ENCODE data around the gene AKR7A3. TPM values are rescaled to one million over a fixed set of nuclear protein-coding genes. Genes with fewer than 3 reads are reported as not detected.
"Not testable (repeated sequence)": the region's sequence is repeated elsewhere in the genome, so short reads cannot be mapped to it uniquely, and the experiment has no call there.

Gene AKR7A3
- total and polyA plus RNA-seq, 10 of the 15 experiments (the other 5 are each of a cell fraction or from before 2014, with no cell fraction given): 0.10 to 1.1 (median 0.25) TPM; not detected in 2

DNA sequence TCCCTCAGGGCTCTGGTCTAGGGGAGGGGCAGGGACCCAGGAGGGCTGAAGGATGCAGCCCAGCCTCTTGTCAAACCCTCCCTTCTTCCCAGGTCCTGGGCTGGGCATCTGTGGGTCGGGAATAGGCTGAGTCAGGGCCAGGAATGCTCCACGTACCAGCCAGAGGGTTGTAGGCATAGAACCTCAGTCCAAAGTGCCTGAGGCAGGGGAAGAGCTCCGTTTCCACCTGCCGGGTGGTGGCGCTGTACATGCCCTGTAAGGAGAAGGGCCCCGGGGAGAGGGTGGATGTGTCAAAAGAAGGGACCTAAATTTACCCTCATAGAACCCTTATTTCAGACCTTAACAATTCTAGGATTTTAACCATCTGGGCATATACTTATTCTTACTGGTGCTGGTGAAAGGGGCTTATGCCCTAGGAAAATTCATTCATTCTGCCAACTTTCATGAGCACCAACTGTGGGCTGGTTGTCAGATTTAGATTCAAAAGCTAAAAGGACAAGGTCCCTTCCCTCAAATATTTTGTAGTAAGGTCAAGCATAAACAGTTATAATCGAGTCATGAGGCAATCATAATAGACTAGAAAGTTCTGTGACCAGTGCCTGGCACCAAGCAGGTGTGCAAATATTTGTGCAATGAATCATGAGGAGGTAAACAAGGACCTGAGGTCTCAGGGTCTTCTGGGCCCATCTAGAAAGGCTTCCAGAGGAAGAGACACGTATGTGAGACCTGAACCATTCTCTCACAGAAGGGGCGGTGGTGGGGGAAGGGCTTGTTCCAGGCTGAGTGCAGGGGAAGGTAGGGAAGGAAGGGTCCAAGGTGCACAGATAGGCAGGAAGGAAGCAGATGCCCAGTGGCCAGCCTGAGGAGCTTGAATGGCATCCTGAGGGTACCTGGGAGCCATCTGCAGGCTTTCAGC, 18.9 kb downstream of the AKR7A3 start:
- in situ Hi-C loops (cut with MboI); H3K4me2 ChIP-seq (ENCODE audit: control insufficient read depth, insufficient read depth); SMC1A ChIA-PET (ENCODE audit: uncharacterized antibody, unreplicated experiment); H3K27me3 ChIP-seq (replicated peaks in 1 of 2; ENCODE audit: control insufficient read depth in 2 of 2, insufficient read depth in 2 of 2, low read length in 1 of 2); H3K79me2 ChIP-seq (ENCODE audit: control insufficient read depth, insufficient read depth, low read length); intact Hi-C loops (cut with micrococcal nuclease; ENCODE audit: unreplicated experiment); H3K27ac ChIP-seq (ENCODE audit: control insufficient read depth, insufficient read depth); DNase-seq (ENCODE audit: low read depth, low spot score); H3K9me3 ChIP-seq (replicated peaks; ENCODE audit: control insufficient read depth, insufficient read depth, low read length); H3K4me1 ChIP-seq (ENCODE audit: control insufficient read depth, insufficient read depth, low read length); H4K20me1 ChIP-seq (ENCODE audit: control insufficient read depth, insufficient read depth); H3K9ac ChIP-seq (ENCODE audit: control insufficient read depth, insufficient read depth, low read length); H2AFZ ChIP-seq (ENCODE audit: control insufficient read depth, low read depth, low read length); H3K36me3 ChIP-seq (ENCODE audit: control insufficient read depth in 2 of 2, insufficient read depth in 2 of 2, low read length in 1 of 2); H3K4me3 ChIP-seq; BruUV-seq (replicated peaks): not testable (repeated sequence)
- ChIA-PET RAD21 (ENCODE audit: unreplicated experiment) (interaction anchor here (0.6 to 1.2 kb wide), 2 partner anchors 320 to 384 kb away, joined by 3 to 5 read pairs; no protein-coding TSS in a partner anchor), POLR2A (interaction anchor here (0.5 kb wide), 1 partner anchor 435 kb away, joined by 3 read pairs; no protein-coding TSS in a partner anchor), CTCF (interaction anchor here (0.9 to 1.3 kb wide), 4 partner anchors 312 to 391 kb away, joined by 3 to 5 read pairs (median 4); no protein-coding TSS in a partner anchor)
- peak; percentile 23 for FAIRE-seq
- TF ChIP-seq SMC3 (IDR thresholded peaks at IDR 0.05; ENCODE audit: borderline replicate concordance, low read length) (peak; percentile 5; the same call in 1 of the 2 replicates), CTCF (IDR thresholded peaks at IDR 0.05 in 2 of 3, conservative IDR thresholded peaks at IDR 0.05 in 1 of 3; ENCODE audit: control insufficient read depth in 2 of 3, extremely low read depth in 1 of 3, insufficient read depth in 1 of 3, low read depth in 3 of 3, low read length in 3 of 3) (peak; percentile 5 to 23 (median 13); a peak in 2 of 6 replicates)
- ATAC-seq: peak; percentile 65
- 25% methylated on average over 8 of the region's 9 CpGs for WGBS (ENCODE audit: insufficient coverage, insufficient replicate concordance, low lambda C conversion rate, missing lambda C conversion rate)

All from GM12878 (cell line).